A673 (cell line): ENCODE data around the gene PAM16. TPM values are rescaled to one million over a fixed set of nuclear protein-coding genes. Genes with fewer than 3 reads are reported as not detected.

Experiments used
- BruUV-seq: library from RNA; stranded (reverse); fragments of 400-500 nt; replicated peaks from 2 replicates; lab custom pipeline; 2021; lab: Mats Ljungman, UMichigan
- CTCF ChIA-PET: fragments of 300-600 bp; sonication (Branson Sonifier 250); formaldehyde crosslinking; loops from one replicate; lab custom pipeline; 2022; ENCODE audit warnings: antibody characterized with exemption; lab: Charles Lee
- POLR2A ChIA-PET: fragments of 300-600 bp; sonication (Branson Sonifier 250); formaldehyde crosslinking; loops from one replicate; lab custom pipeline; 2022; ENCODE audit warnings: antibody characterized with exemption; ENCODE audit not compliant: low non-redundant PET; lab: Charles Lee
- DNase-seq: peaks from one replicate; pipeline ENCODE4 v3.0.0-alpha.2; 2015; ENCODE audit warnings: low spot score
- H3K27ac ChIP-seq: fragments of 200-600 bp; sonication (generic); 2 replicates; pipeline ENCODE4 v1.5.1; 2016; ENCODE audit warnings: mixed run types, low read depth, mild to moderate bottlenecking, mixed read lengths, antibody characterized with exemption, low read length; ENCODE audit not compliant: poor library complexity, severe bottlenecking
- H3K27me3 ChIP-seq: fragments of 200-600 bp; sonication (generic); replicated peaks from 2 replicates; pipeline ENCODE4 v1.6.1; 2017; ENCODE audit warnings: mixed run types, low read depth, mild to moderate bottlenecking, mixed read lengths, antibody characterized with exemption, low read length; ENCODE audit not compliant: insufficient read depth, poor library complexity
- H3K36me3 ChIP-seq: fragments of 200-600 bp; sonication (generic); 2 replicates; pipeline ENCODE4 v1.6.1; 2016; ENCODE audit warnings: mixed run types, mild to moderate bottlenecking, mixed read lengths, antibody characterized with exemption, low read length; ENCODE audit not compliant: insufficient read depth, poor library complexity, severe bottlenecking
- H3K4me1 ChIP-seq: fragments of 200-600 bp; sonication (generic); 2 replicates; pipeline ENCODE4 v1.6.1; 2017; ENCODE audit warnings: mixed run types, mild to moderate bottlenecking, mixed read lengths, antibody characterized with exemption, low read length; ENCODE audit not compliant: insufficient read depth, poor library complexity, severe bottlenecking
- H3K4me3 ChIP-seq: fragments of 200-600 bp; sonication (generic); 2 replicates; pipeline ENCODE4 v1.5.1; 2016; ENCODE audit warnings: low read depth, mixed run types, mild to moderate bottlenecking, mixed read lengths, low read length; ENCODE audit not compliant: poor library complexity, severe bottlenecking
- H3K9me3 ChIP-seq: fragments of 200-600 bp; sonication (generic); 2 replicates; pipeline ENCODE4 v1.6.1; 2016; ENCODE audit warnings: mixed run types, low read depth, mild to moderate bottlenecking, mixed read lengths, antibody characterized with exemption, low read length; ENCODE audit not compliant: poor library complexity, severe bottlenecking
- CTCF ChIP-seq: fragments of 300-800, 200-600 bp; sonication (generic); conservative IDR thresholded peaks from 2 replicates; pipeline ENCODE4 v1.5.1; 2017; ENCODE audit warnings: low read depth, mild to moderate bottlenecking, antibody characterized with exemption, low read length, moderate library complexity, mixed read lengths
- EZH2 ChIP-seq: fragments of 200-600 bp; sonication (generic); IDR thresholded peaks from 2 replicates; pipeline ENCODE4 v1.6.1; 2017; ENCODE audit warnings: borderline replicate concordance, low read depth, mild to moderate bottlenecking, mixed read lengths, antibody characterized with exemption, low read length; ENCODE audit not compliant: poor library complexity, severe bottlenecking
- intact Hi-C: fragments of 100-400 bp; cut with micrococcal nuclease; formaldehyde crosslinking; loops from one replicate; pipeline ENCODE4 v1.10.0; 2022; ENCODE audit not compliant: unreplicated experiment
- total RNA-seq: library from RNA; stranded (reverse); gene quantifications from 2 replicates; pipeline ENCODE4 v1.2.3, GENCODE V29; 2021

Gene PAM16
- total RNA-seq, 1 experiment from 2014 or later, result 90.3 TPM

GRCh38 chr16:4332623-4333307 is 18.4 kb downstream of the PAM16 start:
- Histone ChIP-seq H3K36me3 (peaks cover under 1% of the 10 kb centered on the region), H3K9me3 (no peaks in the 10 kb centered on the region), H3K4me1 (peaks cover 11% of the 10 kb centered on the region), H3K27me3 (no peaks in the 10 kb centered on the region), H3K4me3 (no peak overlapping the region), H3K27ac (no peak overlapping the region)
- no TSS peak for BruUV-seq
- no peak for TF ChIP-seq EZH2
- TF ChIP-seq CTCF, result no peak
- intact Hi-C loops, result loop anchor here (10.0 kb wide), 1 partner anchor 138 kb away; no protein-coding TSS in a partner anchor
- ChIA-PET POLR2A (no interaction called here), CTCF (interaction anchor here (0.6 kb wide), 1 partner anchor 47 kb away, joined by 7 read pairs; no protein-coding TSS in a partner anchor)
- no peak for DNase-seq

- no TSS peak for BruUV-seq
- Histone ChIP-seq H3K36me3 (no peaks in the 10 kb centered on the region), H3K4me1 (peaks cover 12% of the 10 kb centered on the region), H3K27ac (no peak overlapping the region), H3K9me3 (no peaks in the 10 kb centered on the region), H3K4me3 (no peak overlapping the region), H3K27me3 (no peaks in the 10 kb centered on the region)
- DNase-seq, result no peak
- TF ChIP-seq CTCF, result no peak
- no peak for TF ChIP-seq EZH2
- POLR2A ChIA-PET, result no interaction called here
- CTCF ChIA-PET, result interaction anchor here (0.5 to 0.6 kb wide), 3 partner anchors 37 to 86 kb away, joined by 3 to 5 read pairs (median 5); no protein-coding TSS in a partner anchor
- intact Hi-C loops, result loop anchor here (10.0 kb wide), 1 partner anchor 137 kb away; no protein-coding TSS in a partner anchor
These were observed 19.0 kb downstream of the PAM16 start for GRCh38 chr16:4332083-4332482.

GRCh38 chr16:4330277-4330874 is 20.7 kb downstream of the PAM16 start:
- Histone ChIP-seq H3K4me3 (no peak overlapping the region), H3K27me3 (no peaks in the 10 kb centered on the region), H3K36me3 (no peaks in the 10 kb centered on the region), H3K27ac (no peak overlapping the region), H3K4me1 (peaks cover 12% of the 10 kb centered on the region), H3K9me3 (no peaks in the 10 kb centered on the region)
- BruUV-seq, result no TSS peak
- ChIA-PET POLR2A (no interaction called here), CTCF (interaction anchor here (1.0 kb wide), 2 partner anchors 42 to 130 kb away, joined by 3 read pairs; no protein-coding TSS in a partner anchor)
- TF ChIP-seq CTCF, result peak; percentile 74
- no peak for TF ChIP-seq EZH2
- intact Hi-C loops, result loop anchor here (10.0 kb wide), 1 partner anchor 136 kb away; no protein-coding TSS in a partner anchor
- DNase-seq, result no peak
